Mucosa of gallbladder (tissue), 1 donor: ENCODE data around the gene SLC30A9. TPM values are rescaled to one million over a fixed set of nuclear protein-coding genes. Genes with fewer than 3 reads are reported as not detected.

ENCODE experiments used
- DNase-seq: peaks from one replicate; pipeline ENCODE4 v3.0.0-alpha.2; 2020; ENCODE audit warnings: low spot score
- total RNA-seq: library from RNA; stranded (reverse); gene quantifications from one replicate; pipeline ENCODE4 v1.2.1, GENCODE V29; 2021
- donor health status: DM: no; HTN: no; CAD: no.

Gene SLC30A9
- total RNA-seq, 1 donor from 2014 or later = 51.9 TPM

GRCh38 chr4:41999321-41999720, 9.0 kb downstream of the SLC30A9 start:
- no peak for DNase-seq

- no peak for DNase-seq
These were observed 17.9 kb downstream of the SLC30A9 start for GRCh38 chr4:42008011-42008786.

GRCh38 chr4:42015438-42015837, 25.1 kb downstream of the SLC30A9 start:
- DNase-seq = no peak

- DNase-seq = no peak
These were observed 28.1 kb downstream of the SLC30A9 start for GRCh38 chr4:42018451-42018850.

- no peak for DNase-seq
These were observed 58.1 kb downstream of the SLC30A9 start for GRCh38 chr4:42048394-42048793.

- DNase-seq = no peak
These were observed 60.4 kb downstream of the SLC30A9 start for GRCh38 chr4:42050516-42051249.

GRCh38 chr4:42066402-42066801, 76.1 kb downstream of the SLC30A9 start:
- no peak for DNase-seq

GRCh38 chr4:42067264-42067663, 76.9 kb downstream of the SLC30A9 start:
- no peak for DNase-seq

- no peak for DNase-seq
These were observed 80.1 kb downstream of the SLC30A9 start for GRCh38 chr4:42070463-42070862.

- DNase-seq = no peak
These were observed 84.0 kb downstream of the SLC30A9 start for GRCh38 chr4:42074294-42074693.

GRCh38 chr4:42078184-42078801, 88.0 kb downstream of the SLC30A9 start:
- DNase-seq = no peak

GRCh38 chr4:42080306-42080705, 90.0 kb downstream of the SLC30A9 start:
- DNase-seq = no peak

- DNase-seq = no peak
These were observed 93.5 kb downstream of the SLC30A9 start for GRCh38 chr4:42083816-42084215.

GRCh38 chr4:42088386-42088785, 98.1 kb downstream of the SLC30A9 start:
- no peak for DNase-seq

GRCh38 chr4:42101446-42101975, 111.2 kb downstream of the SLC30A9 start:
- no peak for DNase-seq

GRCh38 chr4:42104521-42104920, 114.2 kb downstream of the SLC30A9 start:
- no peak for DNase-seq

- DNase-seq = no peak
These were observed 122.5 kb downstream of the SLC30A9 start for GRCh38 chr4:42112846-42113245.

GRCh38 chr4:42119886-42120285, 129.6 kb downstream of the SLC30A9 start:
- no peak for DNase-seq

- no peak for DNase-seq
These were observed 131.9 kb downstream of the SLC30A9 start for GRCh38 chr4:42122237-42122636.

GRCh38 chr4:42123071-42123644, 132.8 kb downstream of the SLC30A9 start:
- DNase-seq = no peak

GRCh38 chr4:42132099-42132498, 141.8 kb downstream of the SLC30A9 start:
- DNase-seq = no peak

- DNase-seq = no peak
These were observed 142.7 kb downstream of the SLC30A9 start for GRCh38 chr4:42133006-42133405.
